Measurements from ENCODE around the gene NUDCD3.

DNA sequence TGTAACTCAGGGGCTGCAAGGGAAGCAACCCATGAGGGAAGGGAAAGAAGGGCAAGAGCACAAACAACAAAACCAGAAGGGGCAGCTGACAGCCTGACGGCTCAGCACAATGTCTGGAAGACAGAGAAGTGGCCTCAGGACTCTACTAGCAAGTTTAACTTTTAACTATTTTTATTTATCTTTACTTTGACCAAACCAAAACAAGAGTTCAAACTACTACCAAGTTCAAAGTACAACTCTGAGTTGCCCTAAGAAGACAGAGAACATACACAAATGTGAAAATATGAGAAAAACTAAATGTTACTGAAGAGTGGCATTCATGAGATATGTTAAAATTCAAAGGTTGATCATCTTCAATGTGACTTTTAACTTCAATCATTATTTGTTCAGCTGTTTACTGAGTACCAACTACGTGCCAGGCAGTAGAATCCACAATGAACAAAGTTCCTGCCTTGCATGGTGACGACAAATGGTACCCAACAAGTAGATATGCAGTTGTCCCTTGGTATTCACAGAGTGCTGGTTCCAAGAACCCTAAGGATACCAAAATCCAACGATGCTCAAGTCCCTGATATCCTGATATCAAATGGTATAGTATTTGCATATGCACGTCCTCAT is 19.7 kb downstream of the NUDCD3 start:
- TF ChIP-seq EZH2phosphoT487 (IDR thresholded peaks at IDR 0.05; ENCODE audit: low read depth, severe bottlenecking, unreplicated experiment) (no peak), EZH2 (IDR thresholded peaks at IDR 0.05; ENCODE audit: borderline replicate concordance) (no peak)
- TF ChIP-seq, protein P1, sequence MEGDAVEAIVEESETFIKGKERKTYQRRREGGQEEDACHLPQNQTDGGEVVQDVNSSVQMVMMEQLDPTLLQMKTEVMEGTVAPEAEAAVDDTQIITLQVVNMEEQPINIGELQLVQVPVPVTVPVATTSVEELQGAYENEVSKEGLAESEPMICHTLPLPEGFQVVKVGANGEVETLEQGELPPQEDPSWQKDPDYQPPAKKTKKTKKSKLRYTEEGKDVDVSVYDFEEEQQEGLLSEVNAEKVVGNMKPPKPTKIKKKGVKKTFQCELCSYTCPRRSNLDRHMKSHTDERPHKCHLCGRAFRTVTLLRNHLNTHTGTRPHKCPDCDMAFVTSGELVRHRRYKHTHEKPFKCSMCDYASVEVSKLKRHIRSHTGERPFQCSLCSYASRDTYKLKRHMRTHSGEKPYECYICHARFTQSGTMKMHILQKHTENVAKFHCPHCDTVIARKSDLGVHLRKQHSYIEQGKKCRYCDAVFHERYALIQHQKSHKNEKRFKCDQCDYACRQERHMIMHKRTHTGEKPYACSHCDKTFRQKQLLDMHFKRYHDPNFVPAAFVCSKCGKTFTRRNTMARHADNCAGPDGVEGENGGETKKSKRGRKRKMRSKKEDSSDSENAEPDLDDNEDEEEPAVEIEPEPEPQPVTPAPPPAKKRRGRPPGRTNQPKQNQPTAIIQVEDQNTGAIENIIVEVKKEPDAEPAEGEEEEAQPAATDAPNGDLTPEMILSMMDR (IDR thresholded peaks at IDR 0.05; ENCODE audit: poor library complexity): no peak
